BE2C (cell line): ENCODE data around the gene FGF22.

Experiments used
- DNase-seq: peaks from one replicate; pipeline ENCODE4 v3.0.0-alpha.2; 2020
- H3K27me3 ChIP-seq: fragments of 250-450 bp; sonication (Bioruptor Pico); 2 replicates; pipeline ENCODE4 v1.5.1; 2020; ENCODE audit warnings: mild to moderate bottlenecking
- H3K36me3 ChIP-seq: fragments of 250-450 bp; sonication (Bioruptor Pico); 2 replicates; pipeline ENCODE4 v1.5.1; 2020; ENCODE audit warnings: mild to moderate bottlenecking
- H3K4me1 ChIP-seq: fragments of 250-450 bp; sonication (Bioruptor Pico); 2 replicates; pipeline ENCODE4 v1.5.1; 2020
- H3K4me3 ChIP-seq: 2 replicates; pipeline ENCODE4 v1.5.1; 2011; ENCODE audit warnings: low read depth, low read length
- H3K9me3 ChIP-seq: fragments of 250-450 bp; sonication (Bioruptor Pico); 2 replicates; pipeline ENCODE4 v1.5.1; 2020
- TF ChIP-seq, protein P1 (sequence below): IDR thresholded peaks from 2 replicates; pipeline ENCODE4 v1.5.1; 2012; ENCODE audit warnings: mild to moderate bottlenecking, low read depth, low read length

Gene FGF22

DNA sequence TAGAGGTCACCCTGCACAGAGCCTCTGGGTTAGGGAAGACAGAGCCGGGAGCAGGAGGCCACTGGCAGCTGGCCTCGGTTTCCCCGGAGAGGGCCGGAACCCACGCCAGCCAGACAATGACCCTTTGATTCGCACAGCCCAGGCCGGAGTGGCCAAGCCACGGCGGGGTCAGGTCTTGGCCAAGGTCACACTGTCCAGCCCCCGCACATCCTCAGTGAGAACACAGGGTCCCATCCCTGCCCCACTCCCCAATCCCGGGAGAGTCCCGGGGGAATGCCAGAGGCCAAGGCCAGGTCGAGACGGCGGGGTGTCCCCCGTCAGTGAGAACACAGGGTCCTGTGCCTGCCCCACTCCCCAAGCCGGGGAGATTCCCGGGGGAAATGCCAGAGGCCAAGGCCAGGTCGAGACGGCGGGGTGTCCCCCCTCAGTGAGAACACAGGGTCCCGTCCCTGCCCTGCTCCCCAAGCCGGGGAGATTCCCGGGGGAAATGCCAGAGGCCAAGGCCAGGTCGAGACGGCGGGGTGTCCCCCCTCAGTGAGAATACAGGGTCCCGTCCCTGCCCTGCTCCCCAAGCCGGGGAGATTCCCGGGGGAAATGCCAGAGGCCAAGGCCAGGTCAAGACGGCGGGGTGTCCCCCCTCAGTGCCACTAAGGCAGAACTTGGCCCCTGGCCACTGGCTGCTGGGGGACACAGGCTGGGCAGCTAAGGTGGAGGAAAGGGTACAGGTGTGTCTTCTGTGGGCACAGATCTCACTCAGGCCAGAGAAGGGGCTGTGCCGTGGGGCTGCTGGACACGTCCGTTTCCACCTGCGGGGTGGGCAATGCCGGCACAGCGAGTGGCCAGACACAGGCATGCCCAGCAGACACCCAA, 34.8 kb downstream of the FGF22 start:
- Histone ChIP-seq H3K4me3 (no peak overlapping the region), H3K9me3 (no peaks in the 10 kb centered on the region), H3K36me3 (no peaks in the 10 kb centered on the region), H3K4me1 (no peaks in the 10 kb centered on the region), H3K27me3 (peaks cover 25% of the 10 kb centered on the region)
- no peak for DNase-seq
- TF ChIP-seq, protein P1, sequence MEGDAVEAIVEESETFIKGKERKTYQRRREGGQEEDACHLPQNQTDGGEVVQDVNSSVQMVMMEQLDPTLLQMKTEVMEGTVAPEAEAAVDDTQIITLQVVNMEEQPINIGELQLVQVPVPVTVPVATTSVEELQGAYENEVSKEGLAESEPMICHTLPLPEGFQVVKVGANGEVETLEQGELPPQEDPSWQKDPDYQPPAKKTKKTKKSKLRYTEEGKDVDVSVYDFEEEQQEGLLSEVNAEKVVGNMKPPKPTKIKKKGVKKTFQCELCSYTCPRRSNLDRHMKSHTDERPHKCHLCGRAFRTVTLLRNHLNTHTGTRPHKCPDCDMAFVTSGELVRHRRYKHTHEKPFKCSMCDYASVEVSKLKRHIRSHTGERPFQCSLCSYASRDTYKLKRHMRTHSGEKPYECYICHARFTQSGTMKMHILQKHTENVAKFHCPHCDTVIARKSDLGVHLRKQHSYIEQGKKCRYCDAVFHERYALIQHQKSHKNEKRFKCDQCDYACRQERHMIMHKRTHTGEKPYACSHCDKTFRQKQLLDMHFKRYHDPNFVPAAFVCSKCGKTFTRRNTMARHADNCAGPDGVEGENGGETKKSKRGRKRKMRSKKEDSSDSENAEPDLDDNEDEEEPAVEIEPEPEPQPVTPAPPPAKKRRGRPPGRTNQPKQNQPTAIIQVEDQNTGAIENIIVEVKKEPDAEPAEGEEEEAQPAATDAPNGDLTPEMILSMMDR: no peak

DNA sequence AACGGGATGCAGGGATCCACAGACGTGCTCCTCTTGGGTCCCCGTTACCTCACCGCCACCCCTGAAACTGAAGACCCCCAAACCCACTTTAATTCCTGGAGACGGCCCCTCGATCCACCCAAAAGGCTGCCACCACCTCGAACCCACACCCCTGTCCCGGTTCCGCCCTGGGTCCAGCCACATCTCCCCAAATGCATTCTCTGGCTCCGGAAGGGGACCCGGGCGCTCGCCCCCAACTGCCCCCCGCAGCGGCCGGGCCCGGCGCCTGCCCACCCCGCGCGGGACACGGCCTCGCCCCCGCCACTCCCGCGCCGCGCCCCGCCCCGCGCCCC, 36.3 kb downstream of the FGF22 start:
- no peak for DNase-seq
- no peak overlapping the region for H3K4me3 ChIP-seq
- no peaks in the 10 kb centered on the region for H3K9me3 ChIP-seq
- H3K4me1 ChIP-seq: no peaks in the 10 kb centered on the region
- H3K27me3 ChIP-seq: peaks cover 25% of the 10 kb centered on the region
- TF ChIP-seq, protein P1: no peak
- H3K36me3 ChIP-seq: no peaks in the 10 kb centered on the region

DNA sequence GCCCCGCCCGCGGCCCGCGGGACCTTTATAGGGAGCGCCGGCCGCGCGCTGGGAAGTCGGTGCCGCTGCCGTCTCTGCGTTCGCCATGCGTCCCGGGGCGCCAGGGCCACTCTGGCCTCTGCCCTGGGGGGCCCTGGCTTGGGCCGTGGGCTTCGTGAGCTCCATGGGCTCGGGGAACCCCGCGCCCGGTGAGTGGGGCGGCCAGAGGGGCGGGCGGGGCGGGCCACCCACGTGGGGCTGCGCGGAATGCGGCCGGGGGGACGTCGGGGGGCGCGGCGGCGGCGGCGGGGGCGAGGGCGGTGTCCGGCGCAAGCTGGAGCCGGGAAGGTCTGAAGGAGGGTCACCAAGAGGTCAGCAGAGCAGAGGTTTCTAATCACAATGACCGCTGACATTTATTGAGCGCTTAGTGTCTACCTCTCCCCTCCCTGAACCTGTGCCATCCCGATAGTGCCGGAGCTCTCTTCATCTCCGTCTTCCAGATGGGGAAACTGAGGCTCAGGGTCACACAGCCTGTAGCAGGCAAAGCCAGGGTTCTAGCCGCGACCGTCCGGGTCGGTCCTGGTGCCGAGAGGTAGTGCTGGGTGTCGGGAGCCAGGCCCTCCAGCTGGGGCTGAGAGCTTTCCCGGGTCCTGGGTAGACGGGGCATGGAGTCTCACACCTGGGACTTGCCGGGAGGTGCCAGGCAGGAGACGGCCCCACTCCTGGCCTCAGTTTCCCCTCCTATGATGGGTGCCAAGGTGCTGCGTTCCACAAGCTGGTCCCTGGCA, 36.8 kb downstream of the FGF22 start, which contains the start of gene FSTL3:
Gene FSTL3 (plus strand): TSS at position 54 of the 767 bp plus-strand sequence. CDS start 32 bp downstream, at position 86.
- Histone ChIP-seq H3K4me1 (no peaks in the 10 kb centered on the region), H3K27me3 (peaks cover 25% of the 10 kb centered on the region), H3K4me3 (no peak within 1 kb of the TSS), H3K9me3 (no peaks in the 10 kb centered on the region; the same call in 1 of the 2 replicates), H3K36me3 (no peaks in the 10 kb centered on the region)
- no peak for DNase-seq
- TF ChIP-seq, protein P1: no peak

DNA sequence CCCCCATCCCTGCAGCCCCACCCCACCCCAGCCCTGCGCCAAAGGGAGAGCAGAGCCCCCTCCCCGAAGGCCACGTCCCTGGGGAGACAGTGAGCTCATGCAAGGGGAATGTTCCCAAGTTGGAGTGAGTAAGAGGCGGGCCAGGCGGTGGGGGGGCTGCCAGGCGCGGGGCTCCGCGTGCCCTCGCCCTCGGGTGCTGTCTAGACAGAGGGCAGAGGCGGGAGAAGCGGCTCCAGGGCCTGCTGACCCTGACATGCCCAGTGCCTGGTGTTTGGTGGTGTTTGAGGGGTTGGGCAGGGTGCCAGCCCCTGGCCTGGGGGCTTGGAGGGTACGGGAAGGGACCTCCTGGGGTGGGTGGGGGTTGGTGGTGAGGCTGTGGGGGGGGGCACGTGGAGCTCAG, 37.5 kb downstream of the FGF22 start:
- Histone ChIP-seq H3K4me1 (no peaks in the 10 kb centered on the region), H3K27me3 (peaks cover 25% of the 10 kb centered on the region), H3K36me3 (no peaks in the 10 kb centered on the region), H3K9me3 (no peaks in the 10 kb centered on the region; the same call in 1 of the 2 replicates), H3K4me3 (no peak overlapping the region)
- no peak for DNase-seq
- TF ChIP-seq, protein P1: no peak

DNA sequence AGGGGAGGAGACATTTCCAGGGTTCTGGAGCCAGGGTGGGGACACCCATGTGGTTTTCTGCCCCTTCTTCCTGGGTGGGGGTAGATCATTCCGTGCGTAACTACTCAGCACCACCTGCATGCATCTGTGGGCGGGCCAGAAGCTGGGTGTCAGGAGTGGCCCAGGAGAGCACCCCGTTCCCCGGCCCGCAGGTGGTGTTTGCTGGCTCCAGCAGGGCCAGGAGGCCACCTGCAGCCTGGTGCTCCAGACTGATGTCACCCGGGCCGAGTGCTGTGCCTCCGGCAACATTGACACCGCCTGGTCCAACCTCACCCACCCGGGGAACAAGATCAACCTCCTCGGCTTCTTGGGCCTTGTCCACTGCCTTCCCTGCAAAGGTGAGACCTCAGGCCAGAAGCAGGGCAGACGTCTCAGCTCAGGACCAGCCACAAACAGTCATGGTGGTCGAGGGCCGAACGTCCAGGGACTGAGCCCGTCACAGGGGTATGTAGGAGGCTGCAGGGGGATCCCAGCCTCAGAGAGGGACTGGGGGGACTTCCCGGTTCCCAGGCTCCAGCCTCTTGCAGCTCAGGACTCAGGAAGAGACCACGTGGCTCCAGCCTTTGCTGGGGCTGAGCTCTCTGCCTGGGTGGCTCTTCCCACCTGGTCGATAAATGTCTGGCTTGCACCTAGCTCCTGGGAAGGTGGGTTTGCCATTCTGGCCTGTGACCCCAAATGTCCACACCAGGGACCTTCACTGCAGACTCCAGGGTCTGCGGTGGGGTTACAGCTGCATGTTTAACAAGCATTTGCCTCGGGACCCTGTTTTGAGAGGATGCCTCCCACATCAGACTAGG, 38.1 kb downstream of the FGF22 start:
- no peak for DNase-seq
- H3K4me3 ChIP-seq: no peak overlapping the region
- no peaks in the 10 kb centered on the region for H3K36me3 ChIP-seq
- peaks cover 25% of the 10 kb centered on the region for H3K27me3 ChIP-seq
- no peaks in the 10 kb centered on the region for H3K4me1 ChIP-seq
- TF ChIP-seq, protein P1: no peak
- no peaks in the 10 kb centered on the region; the same call in 1 of the 2 replicates for H3K9me3 ChIP-seq
